ENCODE measurements around the gene GPATCH2. TPM values are rescaled to one million over a fixed set of nuclear protein-coding genes. Genes with fewer than 3 reads are reported as not detected.

Gene GPATCH2
- total RNA-seq, 1 experiment from 2014 or later, result 12.4 TPM

Other genes with a start within 250 kb of the GPATCH2 start
- 0.19 and 0.46 TPM in 2 replicates for gene SPATA17, start 254 bp upstream of the GPATCH2 start, total RNA-seq (2014; rRNA removed)